Immature natural killer cell (primary cell): ENCODE data around the gene STXBP5. TPM values are rescaled to one million over a fixed set of nuclear protein-coding genes. Genes with fewer than 3 reads are reported as not detected.

Experiments
- DNase-seq, 3 donors: peaks; one replicate each; pipeline ENCODE4 v3.0.0; 2022; ENCODE audit warnings: mixed read lengths in 1 of 3
- H3K27ac Mint-ChIP-seq, 6 donors: one replicate each; pipeline ENCODE4 v1.8.0; 2020; ENCODE audit warnings: mixed read lengths in 6 of 6, mild to moderate bottlenecking in 5 of 6, inconsistent platforms in 4 of 6, moderate library complexity in 3 of 6
- H3K27me3 Mint-ChIP-seq, 3 donors: one replicate each; pipeline ENCODE4 v1.8.0; 2020 to 2021; ENCODE audit warnings: low read depth in 3 of 3, mild to moderate bottlenecking in 3 of 3, mixed read lengths in 3 of 3, moderate library complexity in 3 of 3, inconsistent platforms in 1 of 3
- H3K36me3 Mint-ChIP-seq, 3 donors: one replicate each; pipeline ENCODE4 v1.8.0; 2020; ENCODE audit warnings: mixed read lengths in 3 of 3, inconsistent platforms in 2 of 3, mild to moderate bottlenecking in 2 of 3
- H3K4me1 Mint-ChIP-seq, 2 donors: one replicate each; pipeline ENCODE4 v1.8.0; 2020; ENCODE audit warnings: inconsistent platforms in 2 of 2, mild to moderate bottlenecking in 2 of 2, mixed read lengths in 2 of 2, moderate library complexity in 1 of 2
- H3K4me3 Mint-ChIP-seq, 5 donors: one replicate each; pipeline ENCODE4 v1.8.0; 2020; ENCODE audit warnings: mild to moderate bottlenecking in 5 of 5, mixed read lengths in 5 of 5, inconsistent platforms in 3 of 5, moderate library complexity in 3 of 5
- H3K9me3 Mint-ChIP-seq, 6 donors: one replicate each; pipeline ENCODE4 v1.8.0; 2020; ENCODE audit warnings: mild to moderate bottlenecking in 6 of 6, mixed read lengths in 6 of 6, inconsistent platforms in 4 of 6, moderate library complexity in 3 of 6
- polyA plus RNA-seq, 3 donors: library from polyadenylated mRNA; unstranded; fragments of 300-500 nt; fragmentation: Illumina TruSeq; gene quantifications; one replicate each; pipeline ENCODE4 v1.2.3, GENCODE V29; 2021

STXBP5 gene
- polyA plus RNA-seq, 3 donors from 2014 or later: 2.9 to 5.4 (median 3.1) TPM

DNA sequence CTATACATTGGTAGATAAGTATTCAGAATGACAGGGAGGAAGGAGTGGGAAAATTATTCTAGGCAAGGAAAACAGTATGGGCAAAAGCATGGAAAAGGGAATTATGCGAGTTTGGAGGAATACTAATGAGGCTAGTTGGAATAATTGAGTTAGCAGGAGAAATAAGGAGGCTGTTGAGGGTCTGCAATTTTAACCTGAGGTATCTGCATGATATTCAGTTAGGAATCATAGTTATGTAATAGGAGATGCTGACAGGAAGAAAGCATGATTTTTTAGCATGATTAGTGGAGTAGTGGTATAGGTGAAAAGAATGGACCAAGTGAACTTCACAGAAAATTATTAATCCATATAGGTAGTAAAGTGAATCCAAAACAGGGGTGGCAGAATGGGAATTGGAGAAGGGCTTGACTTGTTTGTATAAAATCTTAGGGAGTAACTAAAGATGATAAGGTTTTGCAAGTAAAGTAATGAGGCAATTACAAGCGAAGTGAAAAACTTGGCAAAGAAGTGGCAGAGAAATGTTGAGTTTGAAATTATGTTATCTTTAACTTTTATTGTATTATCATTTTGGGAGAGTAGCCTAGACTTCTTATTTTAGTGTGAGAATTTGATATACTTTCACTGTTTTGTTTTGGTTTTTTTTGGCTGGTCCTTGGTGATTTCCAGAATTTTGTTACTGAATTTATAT, 5.7 kb downstream of the STXBP5 start:
- no peaks in the 10 kb centered on the region for H3K9me3 Mint-ChIP-seq
- H3K27me3 Mint-ChIP-seq: peaks cover 0 to 2% (median 1%) of the 10 kb centered on the region in 3 donors
- H3K27ac Mint-ChIP-seq: peak overlapping the region in 2 of 6 donors; percentile 15 to 24
- no peaks in the 10 kb centered on the region for H3K36me3 Mint-ChIP-seq
- H3K4me3 Mint-ChIP-seq: no peak overlapping the region
- H3K4me1 Mint-ChIP-seq: peaks cover 32 to 63% of the 10 kb centered on the region in 2 donors
- no peak for DNase-seq

GRCh38 chr6:147211349-147211748, 7.1 kb downstream of the STXBP5 start:
- H3K9me3 Mint-ChIP-seq: no peaks in the 10 kb centered on the region
- DNase-seq: no peak
- peaks cover 18 to 49% of the 10 kb centered on the region in 2 donors for H3K4me1 Mint-ChIP-seq
- H3K4me3 Mint-ChIP-seq: no peak overlapping the region
- H3K27ac Mint-ChIP-seq: no peak overlapping the region
- no peaks in the 10 kb centered on the region for H3K36me3 Mint-ChIP-seq
- H3K27me3 Mint-ChIP-seq: no peaks in the 10 kb centered on the region

DNA sequence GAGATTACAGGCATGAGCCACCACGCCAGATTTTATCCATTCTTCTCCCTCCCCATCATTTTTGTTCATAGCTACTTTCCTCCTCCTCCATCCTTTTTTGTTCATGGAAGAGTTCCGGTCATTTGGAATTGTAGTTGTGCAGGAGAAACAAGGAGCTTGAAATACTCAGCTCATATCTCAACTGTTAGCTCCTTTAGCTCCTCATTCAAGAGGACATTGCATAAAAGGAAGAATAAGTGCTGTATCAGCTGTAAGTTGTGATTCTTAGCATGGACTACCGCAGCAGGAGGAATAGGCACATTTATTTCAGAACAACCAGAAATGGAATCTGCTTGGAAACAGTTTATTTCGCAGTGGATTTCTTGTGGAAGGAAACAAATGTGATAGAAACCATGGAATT, 7.6 kb downstream of the STXBP5 start:
- Mint-ChIP-seq H3K9me3 (no peaks in the 10 kb centered on the region), H3K36me3 (no peaks in the 10 kb centered on the region), H3K4me3 (no peak overlapping the region), H3K4me1 (peaks cover 17 to 45% of the 10 kb centered on the region in 2 donors), H3K27ac (no peak overlapping the region), H3K27me3 (no peaks in the 10 kb centered on the region)
- DNase-seq: no peak

- Mint-ChIP-seq H3K4me3 (no peak overlapping the region), H3K9me3 (no peaks in the 10 kb centered on the region), H3K4me1 (peaks cover 12 to 41% of the 10 kb centered on the region in 2 donors), H3K27me3 (no peaks in the 10 kb centered on the region), H3K27ac (peak overlapping the region in 1 of 6 donors; percentile 12), H3K36me3 (no peaks in the 10 kb centered on the region)
- DNase-seq: no peak
These were observed 8.4 kb downstream of the STXBP5 start for GRCh38 chr6:147212622-147213021.

- peaks cover 7 to 33% of the 10 kb centered on the region in 2 donors for H3K4me1 Mint-ChIP-seq
- no peak for DNase-seq
- no peak overlapping the region for H3K4me3 Mint-ChIP-seq
- H3K27ac Mint-ChIP-seq: no peak overlapping the region
- H3K9me3 Mint-ChIP-seq: no peaks in the 10 kb centered on the region
- no peaks in the 10 kb centered on the region for H3K27me3 Mint-ChIP-seq
- H3K36me3 Mint-ChIP-seq: peaks cover 0 to 4% (median 0%) of the 10 kb centered on the region in 3 donors
These were observed 9.6 kb downstream of the STXBP5 start for GRCh38 chr6:147213772-147214171.

DNA sequence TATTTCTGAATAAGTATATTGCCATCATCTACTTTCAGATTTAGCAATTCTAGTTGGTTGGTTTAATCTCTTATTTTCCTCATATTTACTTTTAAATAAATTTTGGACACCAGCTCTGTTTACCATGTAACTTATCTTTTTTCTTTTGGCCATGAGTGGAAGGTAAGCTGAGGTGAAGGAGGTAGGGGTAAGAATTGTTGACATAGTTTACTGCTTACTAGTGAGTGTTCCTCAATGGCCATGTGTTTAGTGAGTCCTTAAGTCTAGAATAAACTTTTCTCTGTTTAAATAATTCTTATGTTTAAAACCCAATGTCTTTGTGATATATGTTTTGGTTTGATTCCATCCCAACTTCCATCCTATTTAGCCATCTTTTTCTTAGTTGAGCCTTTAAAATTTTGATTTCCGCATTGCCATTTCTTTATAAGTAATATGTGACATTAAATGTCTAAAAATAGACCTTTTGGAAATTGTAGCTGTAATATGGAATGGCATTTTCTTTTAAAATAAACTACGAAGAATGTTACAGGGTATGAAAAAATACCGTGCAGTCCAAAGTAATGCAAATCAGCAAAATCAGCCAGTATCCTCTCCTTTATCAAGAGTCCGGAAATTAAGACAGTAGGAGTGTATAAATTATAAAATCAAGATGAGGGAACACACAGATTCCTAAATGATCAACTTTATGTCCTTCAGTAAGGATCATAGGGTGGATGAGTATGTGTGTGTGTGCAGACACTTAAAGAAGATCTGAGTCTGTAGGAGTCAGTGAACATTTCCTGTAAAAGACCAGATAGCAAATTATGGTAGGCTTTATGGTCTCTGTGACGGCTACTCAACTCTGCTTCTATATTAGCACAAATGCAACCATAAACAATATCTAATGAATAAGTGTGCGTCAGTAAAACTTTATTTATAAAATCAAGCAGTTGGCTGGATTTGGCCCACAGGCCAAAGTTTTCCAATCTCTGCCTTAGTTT, 10.3 kb downstream of the STXBP5 start:
- no peak for DNase-seq
- Mint-ChIP-seq H3K27me3 (no peaks in the 10 kb centered on the region), H3K4me1 (peaks cover 6 to 38% of the 10 kb centered on the region in 2 donors), H3K27ac (no peak overlapping the region), H3K4me3 (no peak overlapping the region), H3K36me3 (peaks cover 0 to 9% (median 3%) of the 10 kb centered on the region in 3 donors), H3K9me3 (no peaks in the 10 kb centered on the region)

- DNase-seq: no peak
- no peak overlapping the region for H3K4me3 Mint-ChIP-seq
- H3K4me1 Mint-ChIP-seq: peaks cover 11 to 54% of the 10 kb centered on the region in 2 donors
- no peaks in the 10 kb centered on the region for H3K9me3 Mint-ChIP-seq
- H3K27me3 Mint-ChIP-seq: no peaks in the 10 kb centered on the region
- H3K27ac Mint-ChIP-seq: no peak overlapping the region
- peaks cover 0 to 10% (median 4%) of the 10 kb centered on the region in 3 donors for H3K36me3 Mint-ChIP-seq
These were observed 12.7 kb downstream of the STXBP5 start for GRCh38 chr6:147216915-147217314.

- H3K27me3 Mint-ChIP-seq: no peaks in the 10 kb centered on the region
- H3K4me1 Mint-ChIP-seq: peaks cover 15 to 58% of the 10 kb centered on the region in 2 donors
- peaks cover 0 to 10% (median 4%) of the 10 kb centered on the region in 3 donors for H3K36me3 Mint-ChIP-seq
- no peak overlapping the region for H3K4me3 Mint-ChIP-seq
- no peak for DNase-seq
- no peaks in the 10 kb centered on the region for H3K9me3 Mint-ChIP-seq
- no peak overlapping the region for H3K27ac Mint-ChIP-seq
These were observed 13.7 kb downstream of the STXBP5 start for GRCh38 chr6:147217840-147218404.

DNA sequence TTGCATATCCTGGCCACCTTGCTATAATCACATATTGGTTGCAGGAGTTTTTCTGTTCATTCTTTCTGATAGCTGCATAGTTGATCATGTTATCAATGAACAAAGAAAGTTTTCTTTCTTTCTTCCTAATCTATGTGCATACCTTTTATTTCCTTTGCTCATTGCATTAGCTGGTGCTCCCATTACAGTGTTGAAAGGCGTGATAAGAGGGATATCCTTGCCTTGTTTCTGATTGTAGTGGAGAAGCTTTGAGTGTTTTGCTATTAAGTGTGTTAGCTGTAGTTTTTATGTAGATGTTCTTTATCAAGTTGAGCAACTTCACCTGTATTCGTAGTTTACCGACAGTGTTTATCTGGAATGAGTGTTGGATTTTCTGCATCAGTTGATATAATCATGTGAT, 14.6 kb downstream of the STXBP5 start:
- H3K27ac Mint-ChIP-seq: no peak overlapping the region
- H3K4me1 Mint-ChIP-seq: peaks cover 15 to 67% of the 10 kb centered on the region in 2 donors
- no peaks in the 10 kb centered on the region for H3K27me3 Mint-ChIP-seq
- peaks cover 3 to 13% (median 8%) of the 10 kb centered on the region in 3 donors for H3K36me3 Mint-ChIP-seq
- no peak for DNase-seq
- no peak overlapping the region for H3K4me3 Mint-ChIP-seq
- H3K9me3 Mint-ChIP-seq: no peaks in the 10 kb centered on the region

DNA sequence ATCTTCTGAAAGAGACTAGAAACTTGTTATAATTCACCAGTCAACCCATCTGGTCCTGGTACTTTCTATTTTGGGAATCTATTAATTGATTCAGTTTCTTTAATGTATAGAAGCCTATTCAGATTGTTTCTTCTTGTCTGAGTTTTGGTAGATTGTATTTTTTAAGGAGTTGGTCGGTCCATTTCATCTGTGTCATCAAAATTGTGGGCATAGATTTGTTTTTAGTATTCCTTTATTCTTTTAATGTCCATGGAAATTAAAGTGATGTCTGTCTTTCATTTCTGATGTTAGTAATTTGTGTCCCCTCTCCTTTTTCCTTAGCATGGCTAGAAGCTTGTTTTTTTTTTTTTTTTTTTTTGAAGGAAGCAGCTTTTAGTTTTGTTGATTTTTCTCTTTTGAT, 15.2 kb downstream of the STXBP5 start:
- Mint-ChIP-seq H3K27ac (no peak overlapping the region), H3K4me3 (no peak overlapping the region), H3K9me3 (no peaks in the 10 kb centered on the region), H3K27me3 (no peaks in the 10 kb centered on the region), H3K36me3 (peaks cover 3 to 13% (median 9%) of the 10 kb centered on the region in 3 donors), H3K4me1 (peaks cover 15 to 63% of the 10 kb centered on the region in 2 donors)
- DNase-seq: no peak

- no peaks in the 10 kb centered on the region for H3K9me3 Mint-ChIP-seq
- peaks cover 3 to 13% (median 9%) of the 10 kb centered on the region in 3 donors for H3K36me3 Mint-ChIP-seq
- H3K4me1 Mint-ChIP-seq: peaks cover 15 to 60% of the 10 kb centered on the region in 2 donors
- H3K27me3 Mint-ChIP-seq: no peaks in the 10 kb centered on the region
- H3K4me3 Mint-ChIP-seq: no peak overlapping the region
- no peak for DNase-seq
- peak overlapping the region in 1 of 6 donors; percentile 0 for H3K27ac Mint-ChIP-seq
These were observed 16.1 kb downstream of the STXBP5 start for GRCh38 chr6:147220345-147220744.

DNA sequence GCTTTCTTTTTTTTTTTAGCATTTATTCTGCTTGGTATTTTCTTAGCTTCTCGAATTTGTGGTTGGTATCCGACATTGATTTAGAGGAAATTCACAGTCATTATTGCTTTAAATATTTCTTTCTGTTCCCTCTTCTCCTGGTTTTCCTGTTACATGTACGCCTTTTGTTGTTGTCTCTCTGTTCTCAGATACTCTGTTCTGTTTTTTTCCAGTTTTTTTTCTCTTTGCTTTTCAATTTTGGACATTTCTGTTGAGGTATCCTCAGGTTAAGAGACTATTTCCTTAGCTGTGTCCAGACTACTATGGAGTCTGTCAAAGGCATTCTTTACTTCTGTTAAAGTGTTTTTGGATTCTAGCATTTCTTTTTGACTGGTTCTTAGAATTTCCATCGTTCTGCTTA, 17.5 kb downstream of the STXBP5 start:
- Mint-ChIP-seq H3K36me3 (peaks cover 3 to 13% (median 9%) of the 10 kb centered on the region in 3 donors), H3K4me3 (no peak overlapping the region), H3K27me3 (no peaks in the 10 kb centered on the region), H3K27ac (peak overlapping the region in 1 of 6 donors; percentile 24), H3K4me1 (peaks cover 15 to 59% of the 10 kb centered on the region in 2 donors), H3K9me3 (no peaks in the 10 kb centered on the region)
- no peak for DNase-seq

DNA sequence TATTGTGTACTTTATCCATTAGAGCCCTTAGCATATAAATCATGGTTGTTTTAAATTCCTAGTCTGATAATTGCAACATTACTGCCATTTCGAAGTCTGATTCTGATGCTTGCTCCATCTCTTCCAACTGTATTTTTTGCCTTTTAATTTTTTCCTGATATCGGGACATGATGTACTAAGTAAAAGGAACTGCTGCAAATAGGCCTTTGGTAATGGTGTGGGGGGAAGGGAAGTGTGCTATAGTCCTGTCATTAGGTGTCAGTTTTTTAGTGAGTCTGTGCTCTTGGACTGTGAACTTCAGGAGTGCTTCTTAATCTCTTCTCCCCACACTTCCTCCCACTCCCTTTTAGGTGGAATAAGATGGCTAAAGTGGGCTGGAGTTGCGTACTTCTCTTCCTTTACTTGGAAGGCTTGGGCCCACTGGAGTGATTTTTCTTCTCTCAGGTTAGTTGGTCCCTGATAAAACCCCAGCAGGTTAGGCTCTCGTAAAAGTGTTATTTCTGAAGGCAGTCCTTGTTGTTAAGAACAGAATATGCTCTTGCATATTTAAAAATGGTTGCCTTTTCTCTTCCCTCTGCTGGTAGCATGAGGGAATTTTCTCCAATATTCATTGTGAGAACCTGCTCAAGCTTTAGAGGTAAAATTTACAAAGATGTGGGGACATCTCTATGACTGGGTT, 18.1 kb downstream of the STXBP5 start:
- no peak overlapping the region for H3K4me3 Mint-ChIP-seq
- H3K4me1 Mint-ChIP-seq: peaks cover 15 to 58% of the 10 kb centered on the region in 2 donors
- H3K9me3 Mint-ChIP-seq: no peaks in the 10 kb centered on the region
- peak overlapping the region in 2 of 6 donors; percentile 21 to 24 for H3K27ac Mint-ChIP-seq
- no peaks in the 10 kb centered on the region for H3K27me3 Mint-ChIP-seq
- no peak for DNase-seq
- H3K36me3 Mint-ChIP-seq: peaks cover 3 to 13% (median 9%) of the 10 kb centered on the region in 3 donors
